ENCODE data around the gene NFE2L1. TPM values are rescaled to one million over a fixed set of nuclear protein-coding genes. Genes with fewer than 3 reads are reported as not detected.
"Not testable (repeated sequence)": the region's sequence is repeated elsewhere in the genome, so short reads cannot be mapped to it uniquely, and the experiment has no call there.

Gene NFE2L1
- total and polyA plus RNA-seq, 2 experiments from 2014 or later = 28.0 to 66.4 TPM

DNA sequence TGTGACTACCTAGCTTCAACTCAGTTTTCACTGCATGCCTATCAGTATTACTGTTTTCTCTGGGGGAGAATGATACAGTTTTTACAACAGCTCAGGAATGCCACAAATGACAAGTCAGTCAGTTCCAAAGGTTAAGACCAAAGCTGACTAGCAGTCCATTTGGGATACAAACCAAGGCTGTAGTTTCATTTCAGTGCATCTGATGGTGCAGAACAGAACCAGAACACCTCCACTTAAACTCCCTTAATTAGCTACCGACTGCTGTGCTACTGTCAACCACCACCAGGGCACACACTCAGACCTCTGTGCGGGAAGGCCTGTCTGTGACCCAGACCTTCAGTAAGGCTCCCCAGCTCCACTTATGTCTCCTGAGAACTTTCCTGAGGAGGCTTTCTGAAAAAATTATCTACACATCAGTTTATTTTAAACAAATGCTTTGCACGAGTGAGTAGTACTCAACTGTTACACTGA, 20.4 kb downstream of the NFE2L1 start:
- Histone ChIP-seq H3K4me3 (0 out of 2 replicates have a peak overlapping the region, but pooled peaks have one; percentile 17), H3K4me2 (ENCODE audit: unreplicated experiment) (peak overlapping the region; percentile 64), H3K4me1 (ENCODE audit: insufficient read depth) (peaks cover 49% of the 10 kb centered on the region), H3K27me3 (replicated peaks; ENCODE audit: insufficient read depth) (no peaks in the 10 kb centered on the region), H3K9me3 (ENCODE audit: low read depth) (no peaks in the 10 kb centered on the region), H3K36me3 (ENCODE audit: low read depth) (peaks cover 30% of the 10 kb centered on the region), H3K9me2 (ENCODE audit: insufficient read depth) (no peaks in the 10 kb centered on the region), H2AFZ (no peak overlapping the region), H4K20me1 (ENCODE audit: insufficient read depth) (no peaks in the 10 kb centered on the region), H3K79me2 (ENCODE audit: insufficient read depth) (peaks cover 25% of the 10 kb centered on the region), H3K27ac (peak overlapping the region; percentile 73), H3F3A (ENCODE audit: insufficient read depth) (peaks cover 68% of the 10 kb centered on the region), H3K9ac (peak overlapping the region; percentile 34; the same call in 1 of the 2 replicates)
- in situ Hi-C loops (cut with MboI) = no loop called here
- 68 to 81% methylated on average over 3 of the region's 3 CpGs for WGBS, 2 experiments (ENCODE audit: low coverage in 1 of 2, low lambda C conversion rate in 2 of 2, missing lambda C conversion rate in 2 of 2)
- peak; percentile 85 for DNase-seq
- TF ChIP-seq EZH2 (IDR thresholded peaks at IDR 0.05; ENCODE audit: insufficient read depth, poor library complexity, severe bottlenecking) = no peak
- no peak for TF ChIP-seq EZH2phosphoT487 (IDR thresholded peaks at IDR 0.05; ENCODE audit: insufficient read depth, low read depth)

DNA sequence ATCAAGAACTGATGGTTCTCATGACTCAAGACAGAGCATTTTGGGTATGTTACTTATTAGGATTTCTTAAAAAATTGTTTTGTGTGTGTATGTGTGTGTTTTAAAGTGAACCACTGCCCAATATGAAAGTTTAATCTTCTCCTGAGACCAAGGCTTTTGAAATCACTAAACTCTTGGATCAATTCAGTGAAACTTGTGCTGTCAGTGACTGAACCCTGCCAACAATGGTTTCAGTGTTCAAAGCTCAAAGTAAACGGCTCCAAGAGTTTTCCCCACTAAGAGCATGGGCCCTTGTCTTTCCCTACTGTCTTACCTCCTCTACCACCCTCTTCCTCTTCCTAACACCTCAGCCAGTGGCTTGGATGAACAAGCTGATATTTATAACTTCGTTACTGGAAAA, 22.0 kb downstream of the NFE2L1 start:
- H4K20me1 ChIP-seq (ENCODE audit: insufficient read depth) = no peaks in the 10 kb centered on the region
- no peak for DNase-seq
- H2AFZ ChIP-seq = no peak overlapping the region
- no peaks in the 10 kb centered on the region for H3K9me2 ChIP-seq (ENCODE audit: insufficient read depth)
- no peaks in the 10 kb centered on the region for H3K9me3 ChIP-seq (ENCODE audit: low read depth)
- WGBS, 2 experiments (ENCODE audit: low coverage in 1 of 2, low lambda C conversion rate in 2 of 2, missing lambda C conversion rate in 2 of 2) = 14 to 33% methylated on average over 2 of the region's 2 CpGs
- no peaks in the 10 kb centered on the region for H3K27me3 ChIP-seq (replicated peaks; ENCODE audit: insufficient read depth)
- peaks cover 52% of the 10 kb centered on the region for H3K4me1 ChIP-seq (ENCODE audit: insufficient read depth)
- H3K36me3 ChIP-seq (ENCODE audit: low read depth) = peaks cover 34% of the 10 kb centered on the region
- H3K4me2 ChIP-seq (ENCODE audit: unreplicated experiment) = no peak overlapping the region
- TF ChIP-seq EZH2phosphoT487 (IDR thresholded peaks at IDR 0.05; ENCODE audit: insufficient read depth, low read depth) (no peak), EZH2 (IDR thresholded peaks at IDR 0.05; ENCODE audit: insufficient read depth, poor library complexity, severe bottlenecking) (no peak)
- no peak overlapping the region for H3K4me3 ChIP-seq
- no peak overlapping the region for H3K9ac ChIP-seq
- peaks cover 71% of the 10 kb centered on the region for H3F3A ChIP-seq (ENCODE audit: insufficient read depth)
- in situ Hi-C loops (cut with MboI) = loop anchor here (5.0 kb wide), 1 partner anchor 43 kb away; no protein-coding TSS in a partner anchor
- 0 out of 2 replicates have a peak overlapping the region, but pooled peaks have one; percentile 73 for H3K27ac ChIP-seq
- H3K79me2 ChIP-seq (ENCODE audit: insufficient read depth) = peaks cover 32% of the 10 kb centered on the region

DNA sequence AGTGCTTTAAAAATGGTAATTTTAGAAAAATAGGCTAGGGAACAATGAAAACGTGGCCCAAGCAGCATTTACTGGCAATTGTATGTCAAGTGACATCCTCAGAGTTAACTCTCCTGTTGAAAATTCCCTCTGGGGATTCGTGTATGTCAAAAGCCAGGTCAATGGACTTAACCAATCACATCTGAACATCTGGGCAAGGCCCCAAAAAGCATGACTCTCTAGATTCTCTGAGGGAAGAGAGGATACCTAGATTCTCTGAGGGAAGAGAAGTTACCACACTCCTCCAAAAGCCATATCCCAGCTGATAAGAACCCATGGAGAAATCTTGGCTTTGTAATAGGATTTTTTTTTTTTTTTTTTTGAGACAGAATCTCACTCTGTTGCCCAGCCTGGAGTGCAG, 23.5 kb downstream of the NFE2L1 start:
- in situ Hi-C loops (cut with MboI) = loop anchor here (5.0 kb wide), 1 partner anchor 44 kb away; no protein-coding TSS in a partner anchor
- Histone ChIP-seq H3K4me3 (no peak overlapping the region), H3K9me3 (ENCODE audit: low read depth) (no peaks in the 10 kb centered on the region), H2AFZ (no peak overlapping the region), H3K27me3 (replicated peaks; ENCODE audit: insufficient read depth) (no peaks in the 10 kb centered on the region), H3K36me3 (ENCODE audit: low read depth) (peaks cover 39% of the 10 kb centered on the region), H3F3A (ENCODE audit: insufficient read depth) (peaks cover 76% of the 10 kb centered on the region), H3K9ac (no peak overlapping the region), H3K4me2 (ENCODE audit: unreplicated experiment) (no peak overlapping the region), H3K79me2 (ENCODE audit: insufficient read depth) (peaks cover 40% of the 10 kb centered on the region), H3K4me1 (ENCODE audit: insufficient read depth) (peaks cover 41% of the 10 kb centered on the region), H3K27ac (no peak overlapping the region), H3K9me2 (ENCODE audit: insufficient read depth) (no peaks in the 10 kb centered on the region), H4K20me1 (ENCODE audit: insufficient read depth) (no peaks in the 10 kb centered on the region)
- WGBS, 2 experiments (ENCODE audit: low coverage in 1 of 2, low lambda C conversion rate in 2 of 2, missing lambda C conversion rate in 2 of 2) = 66 to 81% methylated on average over 2 of the region's 2 CpGs
- DNase-seq = peak; percentile 47
- no peak for TF ChIP-seq EZH2 (IDR thresholded peaks at IDR 0.05; ENCODE audit: insufficient read depth, poor library complexity, severe bottlenecking)
- no peak for TF ChIP-seq EZH2phosphoT487 (IDR thresholded peaks at IDR 0.05; ENCODE audit: insufficient read depth, low read depth)

DNA sequence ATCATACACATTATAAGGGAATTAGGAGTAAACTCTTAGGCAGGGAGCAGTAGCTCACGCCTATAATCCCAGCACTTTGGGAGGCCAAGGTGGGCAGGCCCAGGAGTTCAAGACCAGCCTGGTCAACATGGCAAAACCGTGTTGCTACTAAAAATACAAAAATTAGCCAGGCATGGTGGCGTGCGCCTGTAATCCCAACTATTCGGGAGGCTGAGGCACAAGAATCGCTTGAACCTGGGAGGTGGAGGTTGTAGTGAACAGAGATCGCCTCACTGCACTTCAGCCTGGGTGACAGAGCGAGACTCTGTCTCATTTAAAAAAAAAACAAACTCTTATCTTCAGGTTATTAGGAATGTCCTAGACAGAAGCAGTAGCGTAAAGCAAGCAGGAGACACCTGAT, 24.7 kb downstream of the NFE2L1 start:
- peaks cover 39% of the 10 kb centered on the region for H3K36me3 ChIP-seq (ENCODE audit: low read depth)
- in situ Hi-C loops (cut with MboI) = loop anchor here (5.0 kb wide), 1 partner anchor 46 kb away; no protein-coding TSS in a partner anchor

DNA sequence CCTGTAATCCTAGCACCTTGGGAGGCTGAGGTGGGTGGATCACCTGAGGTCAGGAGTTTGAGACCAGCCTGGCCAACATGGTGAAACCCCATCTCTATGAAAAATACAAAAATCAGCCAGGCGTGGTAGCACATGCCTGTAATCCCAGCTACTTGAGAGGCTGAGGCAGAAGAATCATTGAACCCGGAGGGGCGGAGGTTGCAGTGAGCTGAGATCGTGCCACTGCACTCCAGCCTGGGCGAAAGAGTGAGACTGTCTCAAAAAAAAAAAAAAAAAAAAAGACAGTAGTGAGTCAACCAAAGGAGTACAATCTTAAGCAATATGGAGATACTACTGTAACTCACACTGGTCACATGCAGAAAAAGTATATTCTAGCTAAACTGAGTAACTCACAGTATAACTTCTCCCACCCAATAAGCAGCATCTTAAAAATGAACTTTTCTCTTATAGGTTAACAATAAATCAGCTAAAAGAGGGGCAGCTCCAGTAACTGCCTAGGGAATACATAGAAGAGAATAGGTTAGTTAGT, 25.5 kb downstream of the NFE2L1 start:
- Histone ChIP-seq H3K36me3 (ENCODE audit: low read depth) (peaks cover 39% of the 10 kb centered on the region), H3K9ac (peak overlapping the region; percentile 70), H3K4me2 (ENCODE audit: unreplicated experiment) (peak overlapping the region; percentile 24), H3K79me2 (ENCODE audit: insufficient read depth) (peaks cover 60% of the 10 kb centered on the region), H3F3A (ENCODE audit: insufficient read depth) (peaks cover 59% of the 10 kb centered on the region), H3K27ac (peak overlapping the region; percentile 89), H3K4me1 (ENCODE audit: insufficient read depth) (peaks cover 23% of the 10 kb centered on the region)
- H3K4me3 ChIP-seq; H3K9me3 ChIP-seq (ENCODE audit: low read depth); H4K20me1 ChIP-seq (ENCODE audit: insufficient read depth); H3K27me3 ChIP-seq (replicated peaks; ENCODE audit: insufficient read depth); H3K9me2 ChIP-seq (ENCODE audit: insufficient read depth); H2AFZ ChIP-seq: not testable (repeated sequence)
- in situ Hi-C loops (cut with MboI) = loop anchor here (5.0 kb wide), 1 partner anchor 46 kb away; no protein-coding TSS in a partner anchor
- WGBS, 2 experiments (ENCODE audit: low coverage in 1 of 2, low lambda C conversion rate in 2 of 2, missing lambda C conversion rate in 2 of 2) = 48 to 51% methylated on average over 5 of the region's 5 CpGs
- DNase-seq = peak; percentile 72

More for the DNA sequence above, 24.7 kb downstream of the NFE2L1 start:
- not testable (repeated sequence) for H3K4me3 ChIP-seq; H3K9ac ChIP-seq; H3K27ac ChIP-seq; H3K27me3 ChIP-seq (replicated peaks; ENCODE audit: insufficient read depth); H3K9me2 ChIP-seq (ENCODE audit: insufficient read depth); DNase-seq; H3K4me2 ChIP-seq (ENCODE audit: unreplicated experiment); H2AFZ ChIP-seq; H4K20me1 ChIP-seq (ENCODE audit: insufficient read depth); H3K9me3 ChIP-seq (ENCODE audit: low read depth)
- Histone ChIP-seq H3K79me2 (ENCODE audit: insufficient read depth) (peaks cover 52% of the 10 kb centered on the region), H3F3A (ENCODE audit: insufficient read depth) (peaks cover 67% of the 10 kb centered on the region), H3K4me1 (ENCODE audit: insufficient read depth) (peaks cover 31% of the 10 kb centered on the region)
- WGBS, 2 experiments (ENCODE audit: low coverage in 1 of 2, low lambda C conversion rate in 2 of 2, missing lambda C conversion rate in 2 of 2) = 93 to 95% methylated on average over 9 of the region's 9 CpGs
